ENCODE results near the gene PAGE1.

GRCh38 chrX:49656533-49656932, 39.3 kb downstream of the PAGE1 start:
- TF ChIP-seq POLR2A (IDR thresholded peaks at IDR 0.05): no peak
- TF ChIP-seq CTCF (IDR thresholded peaks at IDR 0.05): no peak

Data from testis (tissue), 2 donors.